ENCODE results near the gene OR51D1.

DNA sequence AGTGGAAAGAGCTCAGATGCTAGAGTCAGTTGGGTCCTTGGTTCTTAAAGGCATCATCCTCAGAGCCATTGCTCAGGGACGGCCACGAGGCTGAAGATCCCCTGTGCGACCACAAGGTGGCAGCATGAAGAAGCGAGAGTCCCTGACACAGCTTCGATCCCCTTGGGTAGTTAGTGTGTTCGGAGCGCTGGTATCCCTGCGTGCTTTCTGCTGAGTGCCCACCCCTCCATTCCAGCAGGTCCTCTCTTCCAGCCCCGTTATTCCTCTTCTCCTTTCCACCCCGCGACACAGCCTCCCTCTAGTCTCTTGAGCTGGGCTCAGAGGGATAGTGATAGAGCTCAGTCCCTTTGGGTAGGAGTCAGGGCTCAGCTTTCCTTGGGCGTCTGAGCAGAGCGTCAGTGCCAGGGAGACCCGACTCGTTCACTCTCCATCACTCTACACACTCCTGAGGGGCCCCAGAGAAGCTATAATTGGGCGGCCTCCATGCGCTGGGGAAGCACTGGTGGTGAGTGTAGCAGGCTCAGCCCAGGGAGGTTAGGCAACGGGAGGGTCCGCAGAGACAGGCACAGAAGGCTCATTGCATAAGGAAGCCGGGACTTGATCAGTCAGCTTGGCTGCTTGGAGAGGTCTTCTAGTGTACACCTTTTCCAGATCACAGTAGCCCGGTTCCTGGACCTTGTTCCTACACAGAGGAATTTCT lies at the start of gene OR51D1:
- TF ChIP-seq, protein P1, sequence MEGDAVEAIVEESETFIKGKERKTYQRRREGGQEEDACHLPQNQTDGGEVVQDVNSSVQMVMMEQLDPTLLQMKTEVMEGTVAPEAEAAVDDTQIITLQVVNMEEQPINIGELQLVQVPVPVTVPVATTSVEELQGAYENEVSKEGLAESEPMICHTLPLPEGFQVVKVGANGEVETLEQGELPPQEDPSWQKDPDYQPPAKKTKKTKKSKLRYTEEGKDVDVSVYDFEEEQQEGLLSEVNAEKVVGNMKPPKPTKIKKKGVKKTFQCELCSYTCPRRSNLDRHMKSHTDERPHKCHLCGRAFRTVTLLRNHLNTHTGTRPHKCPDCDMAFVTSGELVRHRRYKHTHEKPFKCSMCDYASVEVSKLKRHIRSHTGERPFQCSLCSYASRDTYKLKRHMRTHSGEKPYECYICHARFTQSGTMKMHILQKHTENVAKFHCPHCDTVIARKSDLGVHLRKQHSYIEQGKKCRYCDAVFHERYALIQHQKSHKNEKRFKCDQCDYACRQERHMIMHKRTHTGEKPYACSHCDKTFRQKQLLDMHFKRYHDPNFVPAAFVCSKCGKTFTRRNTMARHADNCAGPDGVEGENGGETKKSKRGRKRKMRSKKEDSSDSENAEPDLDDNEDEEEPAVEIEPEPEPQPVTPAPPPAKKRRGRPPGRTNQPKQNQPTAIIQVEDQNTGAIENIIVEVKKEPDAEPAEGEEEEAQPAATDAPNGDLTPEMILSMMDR (IDR thresholded peaks at IDR 0.05; ENCODE audit: low read length): peak; percentile 89
- no peak for TF ChIP-seq EZH2phosphoT487 (IDR thresholded peaks at IDR 0.05; ENCODE audit: low read length)

All from MM.1S (cell line).